H1 (cell line): ENCODE results near the gene CENPX. TPM values are rescaled to one million over a fixed set of nuclear protein-coding genes. Genes with fewer than 3 reads are reported as not detected.

Experiments used
- CTCF ChIA-PET: fragments of 300-600 bp; sonication (Branson Sonifier 250); formaldehyde crosslinking; loops from one replicate; lab custom pipeline; 2021; ENCODE audit not compliant: partially characterized antibody; lab: Charles Lee
- POLR2A ChIA-PET: fragments of 300-600 bp; sonication (Branson Sonifier 250); formaldehyde crosslinking; loops from one replicate; lab custom pipeline; 2021; ENCODE audit warnings: inconsistent platforms; ENCODE audit not compliant: partially characterized antibody; lab: Charles Lee
- DNase-seq, 2 experiments: peaks; one replicate each; pipeline versions ENCODE4 v3.0.0 to v3.0.0-alpha.2; 2010 to 2022; ENCODE audit warnings: low spot score in 2 of 2, low read depth in 1 of 2, mixed read lengths in 1 of 2
- FAIRE-seq: peaks from 2 replicates; lab custom pipeline; 2011; peaks lifted over from hg19 to GRCh38; lab: Jason Lieb, UNC
- H2AFZ ChIP-seq: 2 replicates; pipeline ENCODE4 v1.8.1; 2012; ENCODE audit warnings: low read length, inconsistent platforms
- H2AK5ac ChIP-seq: 2 replicates; pipeline ENCODE4 v1.6.1; 2013; ENCODE audit warnings: low read depth, low read length
- H2BK120ac ChIP-seq: replicated peaks from 2 replicates; pipeline ENCODE3; 2013; ENCODE audit warnings: low read depth, low read length, inconsistent platforms
- H2BK12ac ChIP-seq: 2 replicates; pipeline ENCODE4 v1.6.1; 2013; ENCODE audit warnings: low read depth, low read length
- H2BK15ac ChIP-seq: 2 replicates; pipeline ENCODE4 v1.6.1; 2013; ENCODE audit warnings: low read length
- H2BK20ac ChIP-seq: 2 replicates; pipeline ENCODE4 v1.6.1; 2013; ENCODE audit warnings: low read length
- H2BK5ac ChIP-seq: 2 replicates; pipeline ENCODE4 v1.6.1; 2013; ENCODE audit warnings: low read depth, low read length
- H3K14ac ChIP-seq: 2 replicates; pipeline ENCODE4 v1.6.1; 2013; ENCODE audit warnings: inconsistent platforms; ENCODE audit not compliant: insufficient read length
- H3K18ac ChIP-seq: 2 replicates; pipeline ENCODE4 v1.6.1; 2013; ENCODE audit warnings: low read length; ENCODE audit errors: extremely low read depth
- H3K23ac ChIP-seq: 2 replicates; pipeline ENCODE4 v1.6.1; 2013; ENCODE audit warnings: inconsistent platforms; ENCODE audit not compliant: insufficient read length
- H3K23me2 ChIP-seq: 2 replicates; pipeline ENCODE4 v1.6.1; 2013; ENCODE audit warnings: low read depth, low read length
- H3K27ac ChIP-seq: 2 replicates; pipeline ENCODE4 v1.6.1; 2011; ENCODE audit warnings: low read depth, low read length, inconsistent platforms
- H3K27me3 ChIP-seq, 4 experiments: replicated peaks in 1 of 4; 1 replicate in 1 of 4; 2 replicates in 3 of 4; pipeline versions ENCODE4 v1.6.1 to v1.8.1; 2011 to 2013; ENCODE audit warnings: low read length in 3 of 4, mild to moderate bottlenecking in 3 of 4, inconsistent platforms in 2 of 4, mixed read lengths in 2 of 4, moderate library complexity in 1 of 4; ENCODE audit not compliant: control insufficient read depth in 3 of 4, insufficient read depth in 3 of 4; ENCODE audit errors: extremely low read depth in 1 of 4
- H3K36me3 ChIP-seq, 4 experiments: 2 replicates each; pipeline versions ENCODE4 v1.6.1 to v1.8.1; 2011 to 2013; ENCODE audit warnings: mild to moderate bottlenecking in 4 of 4, low read length in 3 of 4, moderate library complexity in 2 of 4, control low read depth in 1 of 4, inconsistent platforms in 1 of 4; ENCODE audit not compliant: insufficient read depth in 4 of 4, control insufficient read depth in 2 of 4
- H3K4ac ChIP-seq: replicated peaks from 2 replicates; pipeline ENCODE3; 2013; ENCODE audit warnings: low read length, low read depth, mixed read lengths, inconsistent platforms; ENCODE audit not compliant: insufficient read length
- H3K4me1 ChIP-seq, 4 experiments: replicated peaks in 1 of 4; 1 replicate in 1 of 4; 2 replicates in 3 of 4; pipeline versions ENCODE4 v1.6.1 to v1.8.1; 2011 to 2013; ENCODE audit warnings: low read length in 3 of 4, inconsistent platforms in 2 of 4, mixed read lengths in 1 of 4; ENCODE audit not compliant: insufficient read depth in 4 of 4, control insufficient read depth in 3 of 4
- H3K4me2 ChIP-seq, 2 experiments: 2 replicates each; pipeline versions ENCODE4 v1.6.1 to v1.8.1; 2011 to 2013; ENCODE audit warnings: low read depth in 2 of 2, low read length in 2 of 2, control low read depth in 1 of 2, inconsistent platforms in 1 of 2, mild to moderate bottlenecking in 1 of 2; ENCODE audit not compliant: insufficient read depth in 1 of 2
- H3K4me3 ChIP-seq, 4 experiments: fragments of 200-600, 300-600 bp in 1 of 4; sonication (generic), shearing (Covaris generic), sonication (Bioruptor Twin) in 1 of 4; 2 replicates each; pipeline versions ENCODE4 v1.5.1 to v1.8.1; 2011 to 2016; ENCODE audit warnings: low read length in 4 of 4, low read depth in 3 of 4, control low read depth in 2 of 4, inconsistent platforms in 2 of 4, mild to moderate bottlenecking in 2 of 4, mixed read lengths in 1 of 4, moderate library complexity in 1 of 4; ENCODE audit not compliant: insufficient read depth in 2 of 4; ENCODE audit errors: extremely low read depth in 1 of 4
- H3K56ac ChIP-seq: replicated peaks from 2 replicates; pipeline ENCODE3; 2013; ENCODE audit warnings: low read depth, mild to moderate bottlenecking, mixed read lengths, low read length, inconsistent platforms; ENCODE audit not compliant: insufficient read length
- H3K79me1 ChIP-seq: 2 replicates; pipeline ENCODE4 v1.6.1; 2013; ENCODE audit warnings: low read depth, low read length, control low read depth
- H3K79me2 ChIP-seq, 2 experiments: 2 replicates each; pipeline versions ENCODE4 v1.6.1 to v1.8.1; 2012 to 2013; ENCODE audit warnings: low read length in 2 of 2, mild to moderate bottlenecking in 2 of 2, inconsistent platforms in 1 of 2; ENCODE audit not compliant: insufficient read depth in 2 of 2, control insufficient read depth in 1 of 2
- H3K9ac ChIP-seq, 4 experiments: replicated peaks in 1 of 4; 1 replicate in 1 of 4; 2 replicates in 3 of 4; pipeline versions ENCODE4 v1.6.1 to v1.8.1; 2011 to 2013; ENCODE audit warnings: low read depth in 3 of 4, low read length in 3 of 4, control low read depth in 2 of 4, mild to moderate bottlenecking in 2 of 4, moderate library complexity in 2 of 4, inconsistent platforms in 1 of 4; ENCODE audit errors: extremely low read depth in 1 of 4
- H3K9me3 ChIP-seq, 2 experiments: 2 replicates each; pipeline versions ENCODE4 v1.6.1 to v1.8.1; 2012 to 2013; ENCODE audit warnings: mild to moderate bottlenecking in 2 of 2, moderate library complexity in 2 of 2, control low read depth in 1 of 2, inconsistent platforms in 1 of 2, low read depth in 1 of 2, low read length in 1 of 2, mixed read lengths in 1 of 2; ENCODE audit not compliant: insufficient read depth in 2 of 2
- H4K20me1 ChIP-seq, 2 experiments: replicated peaks in 1 of 2; 2 replicates each; pipeline versions ENCODE3 to v1.8.1; 2011 to 2013; ENCODE audit warnings: inconsistent platforms in 2 of 2, low read length in 2 of 2, mild to moderate bottlenecking in 1 of 2; ENCODE audit not compliant: insufficient read depth in 2 of 2, control insufficient read depth in 1 of 2
- H4K5ac ChIP-seq: 2 replicates; pipeline ENCODE4 v1.6.1; 2013; ENCODE audit warnings: low read length, low read depth, mixed read lengths, inconsistent platforms; ENCODE audit not compliant: insufficient read length
- H4K8ac ChIP-seq: 2 replicates; pipeline ENCODE4 v1.8.0; 2013; ENCODE audit warnings: mild to moderate bottlenecking, moderate library complexity, low read length, inconsistent platforms; ENCODE audit not compliant: insufficient read depth; ENCODE audit errors: extremely low read depth
- H4K91ac ChIP-seq: replicated peaks from 2 replicates; pipeline ENCODE3; 2013; ENCODE audit warnings: low read length, mixed read lengths, inconsistent platforms; ENCODE audit not compliant: insufficient read length
- BCL11A ChIP-seq, 2 experiments: IDR thresholded peaks; one replicate each; pipeline ENCODE4 v1.6.1; 2011; ENCODE audit warnings: low read depth in 2 of 2, low read length in 2 of 2, mild to moderate bottlenecking in 2 of 2
- CBX8 ChIP-seq: fragments of 300-800, 300-1000 bp; sonication (generic); IDR thresholded peaks from 2 replicates; pipeline ENCODE4 v1.7.1; 2016; ENCODE audit warnings: low read depth, low read length, borderline replicate concordance
- CEBPB ChIP-seq: IDR thresholded peaks from 2 replicates; pipeline ENCODE4 v1.6.1; 2012; ENCODE audit warnings: low read depth, low read length
- RFX5 ChIP-seq: IDR thresholded peaks from 2 replicates; pipeline ENCODE4 v1.6.1; 2011; ENCODE audit warnings: low read depth, low read length, improper control_type of control experiment, borderline replicate concordance
- SAP30 ChIP-seq: fragments of 300-600 bp; sonication (generic); IDR thresholded peaks from 2 replicates; pipeline ENCODE4 v1.7.1; 2012; ENCODE audit warnings: low read length, moderate library complexity, mild to moderate bottlenecking, inconsistent platforms; ENCODE audit not compliant: insufficient read depth, insufficient replicate concordance
- WGBS, 2 experiments: shearing (Covaris generic) in 1 of 2; methylation state at CpG; one replicate each; pipeline versions ENCODE4 v1.1.6 to v1.1.7; 2013 to 2015; ENCODE audit warnings: low lambda C conversion rate in 2 of 2, mixed read lengths in 2 of 2, inconsistent platforms in 1 of 2, low coverage in 1 of 2, missing lambda C conversion rate in 1 of 2; ENCODE audit not compliant: insufficient replicate concordance in 2 of 2, insufficient coverage in 1 of 2, insufficient read length in 1 of 2; ENCODE audit errors: extremely low coverage in 1 of 2, missing lambda C conversion rate in 1 of 2; 5-methylcytosine and 5-hydroxymethylcytosine counted together
- polyA plus RNA-seq, 7 experiments: library from polyadenylated mRNA; depleted of rRNA in 3 of 7; stranded (reverse) in 5 of 7; unstranded in 2 of 7; fragments of >200 nt in 5 of 7; fragments of 200-250 nt in 2 of 7; gene quantifications; 1 replicate in 5 of 7; 2 replicates in 1 of 7; 4 replicates in 1 of 7; pipeline versions ENCODE4 v1.2.1 to v1.2.3, GENCODE V29; 2011 to 2013; ENCODE audit warnings: missing spikeins in 2 of 7, mixed read lengths in 2 of 7
- total RNA-seq: library from RNA; stranded (reverse); fragmentation: NEBNext Ultra II Directional; extraction: Animal tissue kit (Norgen Biotek cat#: 25700); gene quantifications from 2 replicates; pipeline ENCODE4 v1.2.1, GENCODE V29; 2021

The CENPX gene
- total and polyA plus RNA-seq, 2 of the 8 experiments (the other 6 are each of a cell fraction or from before 2014, with no cell fraction given), result 116 to 122 TPM

DNA sequence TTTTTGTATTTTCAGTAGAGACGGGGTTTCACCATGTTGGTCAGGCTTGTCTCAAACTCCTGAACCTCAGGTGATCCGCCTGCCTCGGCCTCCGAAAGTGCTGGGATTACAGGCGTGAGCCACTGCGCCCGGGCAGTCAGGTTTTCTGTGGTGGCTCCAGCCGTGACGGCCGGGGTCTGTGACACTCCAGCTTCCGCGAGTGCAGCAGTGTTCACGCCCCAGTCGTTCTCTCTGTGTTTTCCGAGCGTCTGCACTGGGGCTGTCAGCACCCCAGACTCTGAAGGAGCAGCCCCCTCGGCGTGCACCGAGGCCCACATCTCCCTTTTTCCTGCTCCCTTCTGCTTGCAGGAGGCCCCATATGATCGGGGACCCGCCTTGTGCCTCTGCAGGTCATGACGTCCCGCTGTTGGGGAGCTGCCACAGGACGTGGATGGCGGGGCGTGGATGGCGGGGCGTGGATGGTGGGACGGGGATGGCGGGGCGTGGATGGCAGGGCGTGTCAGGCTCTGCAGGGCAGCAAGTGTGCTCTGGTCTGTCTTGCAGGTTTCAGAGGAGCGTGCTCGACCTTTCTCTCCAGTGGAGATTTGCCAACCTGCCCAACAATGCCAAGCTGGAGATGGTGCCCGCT, 39.6 kb downstream of the CENPX start:
- Histone ChIP-seq H3K79me2 (0 out of 4 replicates have a peak, but pooled peaks cover 0 to 4% of the 10 kb centered on the region in 2 experiments), H3K4me2 (no peak overlapping the region), H3K14ac (no peak overlapping the region), H4K8ac (no peak overlapping the region), H2AFZ (no peak overlapping the region), H2BK5ac (no peak overlapping the region), H3K36me3 (peaks cover 2 to 25% (median 16%) of the 10 kb centered on the region in 4 experiments; a peak in 6 of 8 replicates), H2BK20ac (no peak overlapping the region), H3K27me3 (no peaks in the 10 kb centered on the region), H3K23me2 (peaks cover 2% of the 10 kb centered on the region; the same call in 1 of the 2 replicates), H3K27ac (no peak overlapping the region), H4K91ac (no peak overlapping the region), H3K4ac (no peak overlapping the region), H3K9me3 (no peaks in the 10 kb centered on the region), H3K56ac (no peak overlapping the region), H3K4me3 (no peak overlapping the region), H2BK120ac (no peak overlapping the region), H3K4me1 (peaks cover 0 to 3% (median under 1%) of the 10 kb centered on the region in 4 experiments; a peak in 4 of 7 replicates), H3K18ac (no peak overlapping the region), H2BK12ac (no peak overlapping the region), H3K23ac (no peak overlapping the region), H4K5ac (no peak overlapping the region), H3K9ac (no peak overlapping the region), H4K20me1 (peaks cover 0 to 8% of the 10 kb centered on the region in 2 experiments), H3K79me1 (0 out of 2 replicates have a peak, but pooled peaks cover 3% of the 10 kb centered on the region), H2AK5ac (no peak overlapping the region), H2BK15ac (no peak overlapping the region)
- FAIRE-seq, result no peak
- CTCF ChIA-PET, result interaction anchor here (0.6 to 1.8 kb wide), 5 partner anchors 9 to 55 kb away, joined by 3 to 5 read pairs (median 3); no protein-coding TSS in a partner anchor
- no peak for DNase-seq
- 92% methylated on average over 23 of the region's 35 CpGs; no CpG with 5 or more reads in 1 of the 2 experiments for WGBS, 2 experiments
- POLR2A ChIA-PET, result interaction anchor here (0.7 to 1.4 kb wide), 2 partner anchors 15 to 260 kb away, joined by 3 to 4 read pairs; no protein-coding TSS in a partner anchor
- TF ChIP-seq CBX8, result no peak
- no peak for TF ChIP-seq RFX5
- no peak for TF ChIP-seq BCL11A (IDR thresholded peaks at IDR 0.05; ENCODE audit: low read depth in 2 of 2, low read length in 2 of 2)
- TF ChIP-seq CEBPB, result no peak
- no peak for TF ChIP-seq SAP30
